Nephron progenitor cell (in vitro differentiated cells): ENCODE measurements around the gene NUCB1.
"Not testable (repeated sequence)": the region's sequence is repeated elsewhere in the genome, so short reads cannot be mapped to it uniquely, and the experiment has no call there.

Experiments used
- DNase-seq: peaks from one replicate; pipeline ENCODE4 v3.0.0; 2021
- H3K27ac Mint-ChIP-seq: 2 replicates; pipeline ENCODE4 v1.8.0; 2021; ENCODE audit warnings: mild to moderate bottlenecking, moderate library complexity, mixed read lengths
- H3K27me3 Mint-ChIP-seq: 2 replicates; pipeline ENCODE4 v1.8.0; 2021; ENCODE audit warnings: mild to moderate bottlenecking, low read depth, mixed read lengths; ENCODE audit not compliant: poor library complexity
- H3K36me3 Mint-ChIP-seq: 2 replicates; pipeline ENCODE4 v1.8.0; 2021; ENCODE audit warnings: low read depth, mixed read lengths
- H3K4me1 Mint-ChIP-seq: 2 replicates; pipeline ENCODE4 v1.8.0; 2021; ENCODE audit warnings: mixed read lengths
- H3K4me3 Mint-ChIP-seq: 2 replicates; pipeline ENCODE4 v1.8.0; 2021; ENCODE audit warnings: mild to moderate bottlenecking, moderate library complexity, mixed read lengths
- H3K9me3 Mint-ChIP-seq: 2 replicates; pipeline ENCODE4 v1.8.0; 2021; ENCODE audit warnings: mild to moderate bottlenecking, moderate library complexity, mixed read lengths
- TF ChIP-seq, protein P1 (sequence below): fragments of 200-600 bp; sonication (generic); IDR thresholded peaks from 2 replicates; pipeline ENCODE4 v1.5.0; 2021; ENCODE audit warnings: antibody characterized with exemption

The NUCB1 gene

GRCh38 chr19:48920949-48921348 is 20.8 kb downstream of the NUCB1 start:
- Mint-ChIP-seq H3K36me3 (peaks cover 23% of the 10 kb centered on the region), H3K4me3 (no peak overlapping the region), H3K27ac (no peak overlapping the region), H3K4me1 (peaks cover 10% of the 10 kb centered on the region), H3K9me3 (no peaks in the 10 kb centered on the region), H3K27me3 (no peaks in the 10 kb centered on the region)
- TF ChIP-seq, protein P1, sequence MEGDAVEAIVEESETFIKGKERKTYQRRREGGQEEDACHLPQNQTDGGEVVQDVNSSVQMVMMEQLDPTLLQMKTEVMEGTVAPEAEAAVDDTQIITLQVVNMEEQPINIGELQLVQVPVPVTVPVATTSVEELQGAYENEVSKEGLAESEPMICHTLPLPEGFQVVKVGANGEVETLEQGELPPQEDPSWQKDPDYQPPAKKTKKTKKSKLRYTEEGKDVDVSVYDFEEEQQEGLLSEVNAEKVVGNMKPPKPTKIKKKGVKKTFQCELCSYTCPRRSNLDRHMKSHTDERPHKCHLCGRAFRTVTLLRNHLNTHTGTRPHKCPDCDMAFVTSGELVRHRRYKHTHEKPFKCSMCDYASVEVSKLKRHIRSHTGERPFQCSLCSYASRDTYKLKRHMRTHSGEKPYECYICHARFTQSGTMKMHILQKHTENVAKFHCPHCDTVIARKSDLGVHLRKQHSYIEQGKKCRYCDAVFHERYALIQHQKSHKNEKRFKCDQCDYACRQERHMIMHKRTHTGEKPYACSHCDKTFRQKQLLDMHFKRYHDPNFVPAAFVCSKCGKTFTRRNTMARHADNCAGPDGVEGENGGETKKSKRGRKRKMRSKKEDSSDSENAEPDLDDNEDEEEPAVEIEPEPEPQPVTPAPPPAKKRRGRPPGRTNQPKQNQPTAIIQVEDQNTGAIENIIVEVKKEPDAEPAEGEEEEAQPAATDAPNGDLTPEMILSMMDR, result no peak
- DNase-seq, result no peak

GRCh38 chr19:48921721-48922500 is 21.8 kb downstream of the NUCB1 start:
- Mint-ChIP-seq H3K4me3 (no peak overlapping the region), H3K4me1 (peaks cover 10% of the 10 kb centered on the region), H3K27ac (no peak overlapping the region), H3K9me3 (no peaks in the 10 kb centered on the region), H3K27me3 (no peaks in the 10 kb centered on the region), H3K36me3 (peaks cover 20% of the 10 kb centered on the region)
- TF ChIP-seq, protein P1, result no peak
- DNase-seq, result no peak

DNA sequence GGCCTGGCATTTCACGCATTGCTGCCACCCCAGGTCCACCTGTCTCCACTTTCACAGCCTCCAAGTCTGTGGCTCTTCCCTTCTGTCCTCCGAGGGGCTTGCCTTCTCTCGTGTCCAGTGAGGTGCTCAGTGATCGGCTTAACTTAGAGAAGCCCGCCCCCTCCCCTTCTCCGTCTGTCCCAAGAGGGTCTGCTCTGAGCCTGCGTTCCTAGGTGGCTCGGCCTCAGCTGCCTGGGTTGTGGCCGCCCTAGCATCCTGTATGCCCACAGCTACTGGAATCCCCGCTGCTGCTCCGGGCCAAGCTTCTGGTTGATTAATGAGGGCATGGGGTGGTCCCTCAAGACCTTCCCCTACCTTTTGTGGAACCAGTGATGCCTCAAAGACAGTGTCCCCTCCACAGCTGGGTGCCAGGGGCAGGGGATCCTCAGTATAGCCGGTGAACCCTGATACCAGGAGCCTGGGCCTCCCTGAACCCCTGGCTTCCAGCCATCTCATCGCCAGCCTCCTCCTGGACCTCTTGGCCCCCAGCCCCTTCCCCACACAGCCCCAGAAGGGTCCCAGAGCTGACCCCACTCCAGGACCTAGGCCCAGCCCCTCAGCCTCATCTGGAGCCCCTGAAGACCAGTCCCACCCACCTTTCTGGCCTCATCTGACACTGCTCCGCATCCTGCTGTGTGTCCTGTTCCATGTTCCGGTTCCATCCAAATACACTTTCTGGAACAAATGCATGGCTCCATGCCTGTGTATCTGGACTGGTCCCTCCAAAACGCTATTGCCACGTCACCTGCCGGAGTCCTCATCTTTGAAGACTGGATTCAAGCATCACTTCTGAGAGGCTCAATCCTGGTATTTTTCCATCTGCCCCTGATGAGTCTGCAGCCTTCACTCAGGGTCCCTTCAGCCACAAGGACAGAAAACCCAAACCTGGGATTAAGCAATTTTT is 22.7 kb downstream of the NUCB1 start:
- peaks cover 8% of the 10 kb centered on the region for H3K4me1 Mint-ChIP-seq
- DNase-seq, result no peak
- no peaks in the 10 kb centered on the region for H3K27me3 Mint-ChIP-seq
- no peaks in the 10 kb centered on the region for H3K9me3 Mint-ChIP-seq
- H3K36me3 Mint-ChIP-seq, result peaks cover 17% of the 10 kb centered on the region
- H3K27ac Mint-ChIP-seq, result peak overlapping the region; percentile 85
- no peak overlapping the region for H3K4me3 Mint-ChIP-seq
- TF ChIP-seq, protein P1, result no peak

- Mint-ChIP-seq H3K27ac (no peak overlapping the region), H3K4me1 (no peaks in the 10 kb centered on the region), H3K4me3 (no peak overlapping the region), H3K27me3 (no peaks in the 10 kb centered on the region), H3K9me3 (no peaks in the 10 kb centered on the region), H3K36me3 (peaks cover 4% of the 10 kb centered on the region)
- DNase-seq, result no peak
- TF ChIP-seq, protein P1, result no peak
These were observed 25.2 kb downstream of the NUCB1 start for GRCh38 chr19:48925240-48925843.

- not testable (repeated sequence) for H3K4me3 Mint-ChIP-seq, H3K27ac Mint-ChIP-seq
These were observed 25.8 kb downstream of the NUCB1 start for GRCh38 chr19:48925890-48926289.

DNA sequence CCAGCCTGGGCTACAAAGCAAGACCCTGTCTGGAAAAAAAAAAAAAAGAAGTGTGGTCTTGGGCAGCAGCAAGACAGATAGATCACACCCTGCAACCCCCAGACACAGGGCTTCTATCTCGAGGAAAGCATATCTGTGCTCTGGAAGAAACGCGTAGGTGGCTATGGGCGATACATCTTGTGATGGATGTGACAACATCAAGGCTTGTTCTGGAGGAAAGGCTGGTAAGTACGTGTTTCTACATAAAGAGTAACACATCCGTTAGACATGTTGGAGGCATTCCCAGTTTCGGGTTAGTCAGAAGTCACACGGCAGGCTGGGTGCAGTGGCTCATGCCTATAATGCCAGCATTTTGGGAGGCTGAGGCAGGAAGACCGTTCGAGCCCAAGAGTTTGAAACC is 26.8 kb downstream of the NUCB1 start:
- peak overlapping the region; percentile 77 for H3K27ac Mint-ChIP-seq
- H3K27me3 Mint-ChIP-seq, result peaks cover 9% of the 10 kb centered on the region
- no peak for DNase-seq
- H3K4me3 Mint-ChIP-seq, result no peak overlapping the region
- H3K36me3 Mint-ChIP-seq, result peaks cover 4% of the 10 kb centered on the region
- H3K9me3 Mint-ChIP-seq, result no peaks in the 10 kb centered on the region
- H3K4me1 Mint-ChIP-seq, result no peaks in the 10 kb centered on the region
- TF ChIP-seq, protein P1, result no peak

More at GRCh38 chr19:48925890-48926289, 25.8 kb downstream of the NUCB1 start:
- not testable (repeated sequence) for H3K9me3 Mint-ChIP-seq, H3K36me3 Mint-ChIP-seq, DNase-seq, H3K27me3 Mint-ChIP-seq, H3K4me1 Mint-ChIP-seq

GRCh38 chr19:48927692-48928091 is 27.6 kb downstream of the NUCB1 start:
- peaks cover 17% of the 10 kb centered on the region for H3K27me3 Mint-ChIP-seq
- not testable (repeated sequence) for H3K4me1 Mint-ChIP-seq, H3K36me3 Mint-ChIP-seq, H3K27ac Mint-ChIP-seq, H3K4me3 Mint-ChIP-seq, DNase-seq, H3K9me3 Mint-ChIP-seq
